ENCODE measurements around the gene MRPS33. TPM values are rescaled to one million over a fixed set of nuclear protein-coding genes. Genes with fewer than 3 reads are reported as not detected.

MRPS33 gene
- total and polyA plus RNA-seq, 2 donors (not counting 1 experiment from before 2014, with no cell fraction given), result 9.1 to 25.3 TPM

DNA sequence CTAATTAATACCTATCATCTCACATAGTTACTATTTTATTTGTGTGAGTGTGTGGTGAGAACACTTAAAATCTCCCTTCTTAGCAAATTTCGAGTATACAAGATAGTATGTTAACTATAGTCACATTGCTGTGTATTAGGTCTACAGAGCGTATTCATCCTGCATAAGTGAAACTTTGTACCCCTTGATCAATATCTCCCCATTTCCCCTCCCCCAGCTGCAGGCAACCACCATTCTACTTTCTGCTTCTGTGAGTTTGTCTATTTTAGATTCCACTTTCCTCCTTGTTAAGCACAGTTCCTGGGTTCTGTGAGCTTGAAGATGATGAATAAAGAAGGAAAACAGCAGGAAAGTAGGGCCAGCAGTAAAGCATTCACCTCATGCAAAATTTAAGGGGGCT, 42.4 kb downstream of the MRPS33 start:
- Histone ChIP-seq H3K36me3 (replicated peaks in 1 of 2; ENCODE audit: control extremely low read depth in 1 of 2, control insufficient read depth in 1 of 2, extremely low read depth in 1 of 2, insufficient read depth in 2 of 2, low read length in 1 of 2) (no peaks in the 10 kb centered on the region), H2AFZ (ENCODE audit: insufficient read depth, low read depth, low read length, poor library complexity, severe bottlenecking) (no peak overlapping the region), H3K79me2 (ENCODE audit: control insufficient read depth, insufficient read depth, low read length) (no peaks in the 10 kb centered on the region), H3K4me3 (ENCODE audit: control extremely low read depth in 1 of 5, extremely low read depth in 1 of 5, insufficient read depth in 1 of 5, low read depth in 2 of 5, low read length in 4 of 5) (no peak overlapping the region), H3K9ac (ENCODE audit: low read length) (no peak overlapping the region), H3K27ac (ENCODE audit: low read length in 2 of 2) (no peak overlapping the region), H4K20me1 (ENCODE audit: control insufficient read depth, insufficient read depth, low read length, poor library complexity, severe bottlenecking) (no peaks in the 10 kb centered on the region), H3K9me3 (ENCODE audit: control extremely low read depth in 1 of 3, control insufficient read depth in 2 of 3, insufficient read depth in 1 of 3, low read length in 2 of 3) (no peaks in the 10 kb centered on the region), H3K27me3 (replicated peaks in 1 of 4; ENCODE audit: control extremely low read depth in 1 of 4, control insufficient read depth in 3 of 4, insufficient read depth in 4 of 4, low read length in 3 of 4) (peaks cover 0 to 6% (median 0%) of the 10 kb centered on the region in 4 experiments), H3K4me2 (replicated peaks; ENCODE audit: low read depth, low read length, poor library complexity, severe bottlenecking) (no peak overlapping the region), H3K4me1 (ENCODE audit: control insufficient read depth in 2 of 2, insufficient read depth in 2 of 2, low read length in 2 of 2) (no peaks in the 10 kb centered on the region)
- POLR2A ChIA-PET, result no interaction called here
- TF ChIP-seq CTCF (IDR thresholded peaks at IDR 0.05) (no peak), EZH2 (IDR thresholded peaks at IDR 0.05; ENCODE audit: borderline replicate concordance, insufficient read depth, low read depth, low read length, poor library complexity, severe bottlenecking) (no peak)
- DNase-seq (no peak), ATAC-seq (ENCODE audit: low read depth) (no peak)
- Mint-ChIP-seq H3K4me3 (no peak overlapping the region), H3K4me1 (no peaks in the 10 kb centered on the region), H3K9me3 (ENCODE audit: insufficient read depth) (no peaks in the 10 kb centered on the region), H3K27me3 (peaks cover 19% of the 10 kb centered on the region), H3K27ac (no peak overlapping the region)
- no CpG with 5 or more reads among the region's 2 CpGs for WGBS (ENCODE audit: insufficient coverage)
- CTCF ChIA-PET, result interaction anchor here (1.3 kb wide), 1 partner anchor 39 kb away, joined by 3 read pairs; no protein-coding TSS in a partner anchor
- intact Hi-C loops (cut with micrococcal nuclease), result no loop called here

DNA sequence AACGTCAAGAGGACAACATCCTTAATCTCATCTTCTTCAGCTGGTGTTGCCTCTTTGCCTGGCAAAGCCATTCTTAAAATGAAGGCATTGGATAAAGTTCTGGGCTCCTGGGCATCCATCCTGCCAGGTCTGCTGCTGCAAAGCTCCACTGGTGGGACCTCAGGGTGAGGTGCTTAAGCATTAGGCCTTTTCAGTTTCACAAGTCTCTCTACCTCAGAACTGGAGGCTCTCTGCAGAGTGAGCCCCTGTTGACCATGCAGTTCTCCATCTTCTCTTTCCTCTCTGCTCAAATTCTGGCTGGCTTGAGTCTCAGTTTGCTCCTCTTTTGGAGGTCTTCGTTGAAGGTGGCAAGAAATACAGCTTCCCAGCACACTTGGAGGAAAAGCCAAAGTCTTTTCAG, 47.3 kb downstream of the MRPS33 start:
- Histone ChIP-seq H3K4me2 (replicated peaks; ENCODE audit: low read depth, low read length, poor library complexity, severe bottlenecking) (no peak overlapping the region), H3K4me1 (ENCODE audit: control insufficient read depth in 2 of 2, insufficient read depth in 2 of 2, low read length in 2 of 2) (no peaks in the 10 kb centered on the region), H3K27me3 (replicated peaks in 1 of 4; ENCODE audit: control extremely low read depth in 1 of 4, control insufficient read depth in 3 of 4, insufficient read depth in 4 of 4, low read length in 3 of 4) (peaks cover 0 to 3% (median 0%) of the 10 kb centered on the region in 4 experiments), H3K36me3 (replicated peaks in 1 of 2; ENCODE audit: control extremely low read depth in 1 of 2, control insufficient read depth in 1 of 2, extremely low read depth in 1 of 2, insufficient read depth in 2 of 2, low read length in 1 of 2) (no peaks in the 10 kb centered on the region), H3K27ac (ENCODE audit: low read length in 2 of 2) (no peak overlapping the region), H3K79me2 (ENCODE audit: control insufficient read depth, insufficient read depth, low read length) (no peaks in the 10 kb centered on the region), H3K4me3 (ENCODE audit: control extremely low read depth in 1 of 5, extremely low read depth in 1 of 5, insufficient read depth in 1 of 5, low read depth in 2 of 5, low read length in 4 of 5) (no peak overlapping the region), H3K9ac (ENCODE audit: low read length) (no peak overlapping the region), H2AFZ (ENCODE audit: insufficient read depth, low read depth, low read length, poor library complexity, severe bottlenecking) (no peak overlapping the region), H4K20me1 (ENCODE audit: control insufficient read depth, insufficient read depth, low read length, poor library complexity, severe bottlenecking) (no peaks in the 10 kb centered on the region), H3K9me3 (ENCODE audit: control extremely low read depth in 1 of 3, control insufficient read depth in 2 of 3, insufficient read depth in 1 of 3, low read length in 2 of 3) (peaks cover 0 to 4% (median 0%) of the 10 kb centered on the region in 3 donors)
- Mint-ChIP-seq H3K27ac (no peak overlapping the region), H3K9me3 (ENCODE audit: insufficient read depth) (no peaks in the 10 kb centered on the region), H3K4me1 (no peaks in the 10 kb centered on the region), H3K4me3 (no peak overlapping the region), H3K27me3 (peaks cover 7% of the 10 kb centered on the region)
- WGBS (ENCODE audit: insufficient coverage), result 75% methylated on average over 2 of the region's 2 CpGs
- DNase-seq, result no peak
- intact Hi-C loops (cut with micrococcal nuclease), result no loop called here
- ChIA-PET CTCF (no interaction called here), POLR2A (no interaction called here)
- no peak for ATAC-seq (ENCODE audit: low read depth)
- no peak for TF ChIP-seq CTCF (IDR thresholded peaks at IDR 0.05)
- TF ChIP-seq EZH2 (IDR thresholded peaks at IDR 0.05; ENCODE audit: borderline replicate concordance, insufficient read depth, low read depth, low read length, poor library complexity, severe bottlenecking), result no peak
